Measurements from ENCODE around the gene TCF19.
"Not testable (repeated sequence)": the region's sequence is repeated elsewhere in the genome, so short reads cannot be mapped to it uniquely, and the experiment has no call there.

TCF19 gene

GRCh38 chr6:31186052-31186734, 27.8 kb downstream of the TCF19 start:
- DNase-seq, result no peak

DNA sequence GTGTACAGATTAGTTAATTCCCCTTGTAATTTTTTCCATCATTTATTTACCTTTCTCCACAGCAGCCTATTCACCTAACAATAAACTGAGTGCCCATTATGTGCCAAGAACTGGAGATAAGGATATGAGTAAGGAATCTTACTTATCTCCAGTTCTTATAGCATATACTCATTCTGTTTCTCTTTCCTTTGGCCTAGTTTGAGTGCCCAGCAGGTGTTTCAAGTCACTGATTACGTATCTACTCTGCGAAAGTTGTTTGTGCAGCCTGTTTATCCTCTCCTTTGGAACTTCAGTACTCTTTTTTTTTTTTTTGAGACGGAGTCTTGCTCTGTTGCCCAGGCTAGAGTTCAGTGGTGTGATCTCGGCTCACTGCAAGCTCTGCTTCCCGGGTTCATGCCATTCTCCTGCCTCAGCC, 29.4 kb downstream of the TCF19 start:
- DNase-seq, result no peak

- DNase-seq, result not testable (repeated sequence)
These were observed 30.8 kb downstream of the TCF19 start for GRCh38 chr6:31189223-31189622.

DNA sequence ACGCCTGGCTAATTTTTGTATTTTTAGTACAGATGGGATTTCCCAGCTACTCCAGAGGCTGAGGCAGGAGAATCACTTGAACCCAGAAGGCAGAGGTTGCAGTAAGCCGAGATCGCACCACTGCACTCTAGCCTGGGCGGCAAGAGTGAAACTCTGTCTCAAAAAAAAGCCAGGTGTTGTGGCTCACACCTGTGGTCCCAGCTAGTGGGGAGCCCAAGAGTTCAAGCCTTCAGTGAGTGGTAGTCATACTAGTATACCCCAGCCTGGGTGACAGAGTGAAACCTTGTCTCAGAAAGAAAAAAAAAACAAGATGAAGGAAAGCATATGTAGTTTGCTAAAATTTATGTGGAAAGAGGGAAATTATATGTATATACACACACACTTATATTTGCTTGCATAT, 32.1 kb downstream of the TCF19 start:
- DNase-seq, result no peak

DNA sequence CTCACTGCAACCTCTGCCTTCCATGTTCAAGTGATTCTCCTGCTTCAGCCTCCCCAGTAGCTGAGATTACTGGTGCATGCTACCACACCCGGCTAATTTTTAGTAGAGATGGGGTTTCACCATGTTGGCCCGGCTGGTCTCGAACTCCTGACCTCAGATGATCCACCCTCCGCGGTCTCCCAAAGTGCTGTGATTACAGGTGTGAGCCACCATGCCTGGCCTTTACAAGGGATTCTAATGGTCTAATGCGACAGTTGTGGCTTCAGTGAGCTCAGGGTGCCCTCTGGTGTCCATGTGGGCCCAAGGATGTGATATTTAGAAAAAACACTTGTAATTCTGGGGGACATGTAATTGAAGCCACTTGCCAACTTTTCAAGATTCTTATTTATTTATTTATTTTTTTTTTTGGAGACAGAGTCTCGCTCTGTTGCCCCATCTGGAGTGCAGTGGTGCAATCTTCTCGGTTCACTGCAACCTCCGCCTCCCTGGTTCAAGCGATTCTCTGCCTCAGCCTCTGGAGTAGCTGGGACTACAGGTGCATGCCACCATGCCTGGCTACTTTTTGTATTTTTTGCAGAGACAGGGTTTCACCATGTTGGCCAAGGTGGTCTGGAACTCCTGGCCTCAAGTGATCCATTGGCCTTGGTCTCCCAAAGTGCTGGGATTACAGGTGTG, 34.2 kb downstream of the TCF19 start:
- peak; percentile 69 for DNase-seq

DNA sequence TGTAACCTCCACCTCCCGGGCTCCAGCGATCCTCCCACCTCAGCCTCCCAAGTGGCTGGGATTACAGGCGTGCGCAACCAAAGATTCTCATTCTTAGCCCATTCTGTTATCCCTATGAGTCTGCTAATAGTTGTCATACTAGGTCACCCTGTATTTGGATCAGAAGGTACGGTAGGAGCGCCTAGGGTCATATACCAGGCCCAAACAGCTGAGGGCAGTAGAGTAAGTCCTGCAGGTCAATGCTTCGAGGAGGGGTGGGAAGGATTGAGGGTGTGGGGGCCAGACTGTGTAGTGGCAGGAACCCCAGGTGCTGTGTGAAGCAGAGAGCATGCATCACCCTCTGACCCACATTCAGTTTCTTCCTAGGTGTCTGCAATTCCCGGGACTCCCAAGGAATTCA, 34.8 kb downstream of the TCF19 start:
- no peak for DNase-seq

GRCh38 chr6:31194061-31194834, 35.9 kb downstream of the TCF19 start:
- DNase-seq, result no peak

DNA sequence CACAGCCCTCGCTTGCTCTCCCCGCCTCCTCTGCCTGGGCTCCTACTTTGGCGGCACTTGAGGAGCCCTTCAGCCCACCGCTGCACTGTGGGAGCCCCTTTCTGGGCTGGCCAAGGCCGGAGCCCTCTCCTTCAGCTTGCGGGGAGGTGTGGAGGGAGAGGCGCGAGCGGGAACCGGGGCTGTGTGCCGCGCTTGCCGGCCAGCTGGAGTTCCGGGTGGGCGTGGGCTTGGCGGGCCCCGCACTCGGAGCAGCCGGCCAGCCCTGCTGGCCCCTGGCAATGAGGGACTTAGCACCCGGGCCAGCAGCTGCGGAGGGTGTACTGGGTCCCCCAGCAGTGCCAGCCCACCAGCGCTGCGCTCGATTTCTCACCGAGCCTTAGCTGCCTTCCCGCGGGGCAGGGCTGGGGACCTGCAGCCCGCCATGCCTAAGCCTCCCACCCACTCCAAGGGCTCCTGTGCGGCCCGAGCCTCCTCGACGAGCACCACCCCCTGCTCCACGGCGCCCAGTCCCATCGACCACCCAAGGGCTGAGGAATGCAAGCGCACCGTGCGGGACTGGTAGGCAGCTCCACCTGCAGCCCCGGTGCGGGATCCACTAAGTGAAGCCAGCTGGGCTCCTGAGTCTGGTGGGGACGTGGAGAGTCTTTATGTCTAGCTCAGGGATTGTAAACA, 37.1 kb downstream of the TCF19 start:
- DNase-seq, result not testable (repeated sequence)

- not testable (repeated sequence) for DNase-seq
These were observed 38.0 kb downstream of the TCF19 start for GRCh38 chr6:31196251-31197022.

- peak; percentile 95 for DNase-seq
These were observed 39.3 kb downstream of the TCF19 start for GRCh38 chr6:31197559-31198305.

DNA sequence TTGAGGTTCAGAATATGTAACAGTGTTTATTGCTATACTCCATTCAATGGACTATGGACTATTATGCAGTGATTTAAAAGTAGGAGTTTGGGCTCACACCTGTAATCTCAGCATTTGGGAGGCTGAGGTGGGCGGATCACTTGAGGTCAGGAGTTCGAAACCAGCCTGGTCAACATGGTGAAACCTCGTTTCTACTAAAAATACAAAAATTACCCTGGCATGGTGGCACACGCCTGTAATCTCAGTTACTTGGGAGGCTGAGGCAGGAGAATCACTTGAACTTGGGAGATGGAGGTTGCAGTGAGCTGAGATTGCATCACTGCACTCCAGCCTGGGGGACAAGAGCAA, 40.7 kb downstream of the TCF19 start:
- not testable (repeated sequence) for DNase-seq

DNA sequence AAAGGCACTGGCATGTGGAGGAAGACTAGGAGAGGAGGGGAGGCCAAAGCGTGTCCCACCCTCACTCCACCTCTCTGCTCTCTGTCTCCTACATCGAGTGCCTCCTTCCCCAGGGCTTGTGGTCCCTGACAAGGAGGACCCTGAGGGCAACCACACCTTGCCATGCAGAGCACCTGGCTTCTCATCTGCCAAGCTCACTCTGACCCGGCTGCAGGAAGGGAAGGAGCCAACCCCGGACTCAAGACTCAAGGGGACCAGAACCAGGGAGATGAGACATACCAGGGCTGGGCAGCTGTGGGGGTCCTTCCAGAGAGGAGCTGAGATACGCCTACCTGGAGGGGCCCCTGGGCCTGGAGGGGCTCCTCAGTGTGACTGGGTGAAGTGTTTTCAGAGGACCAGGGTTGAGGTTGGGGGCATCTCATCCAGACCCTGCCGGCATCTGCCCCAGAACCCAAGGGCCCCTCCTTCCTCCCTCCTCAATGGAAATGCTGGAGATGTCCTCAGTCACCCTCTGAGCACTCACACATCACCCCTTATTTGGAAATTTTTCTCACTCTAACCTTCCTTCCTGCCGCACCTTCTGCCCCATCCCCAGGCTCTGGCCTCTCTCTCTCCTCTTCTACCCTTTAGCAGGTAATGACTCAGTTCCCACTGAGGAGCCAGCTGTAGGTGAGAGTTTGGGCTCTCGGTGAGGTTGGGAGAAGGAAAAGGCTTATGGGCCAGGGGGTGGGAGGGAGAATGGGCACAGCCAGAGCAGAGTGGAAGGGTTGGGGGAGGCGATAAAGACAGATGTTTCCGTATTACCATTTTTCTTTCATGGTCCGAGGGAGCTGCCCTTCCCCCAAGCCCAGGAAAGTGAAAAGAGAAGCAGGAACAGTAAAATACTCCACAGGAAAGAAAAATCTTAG, 44.1 kb downstream of the TCF19 start:
- peak; percentile 39 for DNase-seq

- peak; percentile 75 for DNase-seq
These were observed 45.1 kb downstream of the TCF19 start for GRCh38 chr6:31203345-31203979.

- no peak for DNase-seq
These were observed 46.4 kb downstream of the TCF19 start for GRCh38 chr6:31204751-31205145.

DNA sequence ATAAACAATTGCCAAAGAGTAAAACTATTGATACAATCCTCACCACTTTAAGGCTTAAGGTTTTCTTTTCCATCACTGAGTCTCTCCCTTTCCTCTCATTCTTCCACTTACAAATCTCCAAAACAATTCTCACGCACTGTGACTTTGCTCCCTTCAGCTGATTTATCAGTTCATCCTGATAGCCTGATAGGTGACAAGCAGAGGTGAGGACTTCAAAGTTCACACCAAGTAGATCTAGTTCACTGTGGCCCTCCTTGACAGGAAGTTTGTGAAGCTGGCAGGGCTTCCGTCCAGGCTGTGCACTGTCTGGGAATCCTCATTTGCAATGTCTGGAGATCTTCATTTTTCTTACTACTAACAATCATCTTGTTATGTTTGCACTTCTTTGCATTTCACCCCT, 47.2 kb downstream of the TCF19 start:
- no peak for DNase-seq

GRCh38 chr6:31208506-31208905, 50.1 kb downstream of the TCF19 start:
- DNase-seq, result no peak

- no peak for DNase-seq
These were observed 50.7 kb downstream of the TCF19 start for GRCh38 chr6:31209137-31209536.

DNA sequence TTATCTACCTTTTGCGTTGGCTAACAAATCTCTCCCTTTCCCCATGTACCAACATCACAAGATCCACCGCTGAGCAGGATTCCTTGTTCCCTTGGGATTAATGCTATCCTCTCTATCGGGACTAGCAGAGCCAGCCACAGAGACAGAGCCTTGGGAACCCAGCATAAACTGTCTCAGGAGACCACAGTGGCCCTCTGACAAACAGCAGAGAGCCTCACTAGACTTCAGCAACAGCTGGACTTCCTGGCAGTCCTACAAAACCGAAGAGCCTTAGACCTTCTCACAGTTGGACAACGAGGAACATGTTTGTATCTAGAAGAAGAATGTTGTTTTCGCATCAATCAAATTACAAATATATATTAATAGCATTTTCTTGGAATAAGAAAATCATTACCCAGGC, 51.7 kb downstream of the TCF19 start:
- no peak for DNase-seq

GRCh38 chr6:31210741-31211532, 52.5 kb downstream of the TCF19 start:
- DNase-seq, result no peak
